Measurements from ENCODE around the gene ELAPOR1.
"Not testable (repeated sequence)": the region's sequence is repeated elsewhere in the genome, so short reads cannot be mapped to it uniquely, and the experiment has no call there.

The ELAPOR1 gene

GRCh38 chr1:109136766-109137165 is 22.9 kb downstream of the ELAPOR1 start:
- DNase-seq (ENCODE audit: low read depth in 3 of 3, low spot score in 1 of 3), result no peak

- no peak for DNase-seq (ENCODE audit: low read depth in 3 of 3, low spot score in 1 of 3)
These were observed 24.0 kb downstream of the ELAPOR1 start for GRCh38 chr1:109137958-109138357.

GRCh38 chr1:109138358-109138757 is 24.4 kb downstream of the ELAPOR1 start:
- no peak for DNase-seq (ENCODE audit: low read depth in 3 of 3, low spot score in 1 of 3)

- DNase-seq (ENCODE audit: low read depth in 3 of 3, low spot score in 1 of 3), result no peak
These were observed 26.5 kb downstream of the ELAPOR1 start for GRCh38 chr1:109140392-109140791.

GRCh38 chr1:109142260-109142659 is 28.3 kb downstream of the ELAPOR1 start:
- DNase-seq (ENCODE audit: low read depth in 3 of 3, low spot score in 1 of 3), result no peak

- not testable (repeated sequence) for DNase-seq (ENCODE audit: low read depth in 3 of 3, low spot score in 1 of 3)
These were observed 28.8 kb downstream of the ELAPOR1 start for GRCh38 chr1:109142725-109143124.

GRCh38 chr1:109148987-109149561 is 35.2 kb downstream of the ELAPOR1 start:
- no peak for DNase-seq (ENCODE audit: low read depth in 3 of 3, low spot score in 1 of 3)

GRCh38 chr1:109149874-109150601 is 36.1 kb downstream of the ELAPOR1 start:
- DNase-seq (ENCODE audit: low read depth in 3 of 3, low spot score in 1 of 3), result no peak

GRCh38 chr1:109151146-109151990 is 37.5 kb downstream of the ELAPOR1 start:
- DNase-seq (ENCODE audit: low read depth in 3 of 3, low spot score in 1 of 3), result no peak

GRCh38 chr1:109152196-109152595 is 38.3 kb downstream of the ELAPOR1 start:
- no peak for DNase-seq (ENCODE audit: low read depth in 3 of 3, low spot score in 1 of 3)

GRCh38 chr1:109156916-109157385 is 43.0 kb downstream of the ELAPOR1 start:
- no peak for DNase-seq (ENCODE audit: low read depth in 3 of 3, low spot score in 1 of 3)

- DNase-seq (ENCODE audit: low read depth in 3 of 3, low spot score in 1 of 3), result no peak
These were observed 44.5 kb downstream of the ELAPOR1 start for GRCh38 chr1:109158433-109158832.

GRCh38 chr1:109159326-109159725 is 45.4 kb downstream of the ELAPOR1 start:
- no peak for DNase-seq (ENCODE audit: low read depth in 3 of 3, low spot score in 1 of 3)

GRCh38 chr1:109160071-109160840 is 46.3 kb downstream of the ELAPOR1 start:
- no peak for DNase-seq (ENCODE audit: low read depth in 3 of 3, low spot score in 1 of 3)

GRCh38 chr1:109161858-109162606 is 48.1 kb downstream of the ELAPOR1 start:
- no peak for DNase-seq (ENCODE audit: low read depth in 3 of 3, low spot score in 1 of 3)

- no peak for DNase-seq (ENCODE audit: low read depth in 3 of 3, low spot score in 1 of 3)
These were observed 48.7 kb downstream of the ELAPOR1 start for GRCh38 chr1:109162626-109163025.

- no peak for DNase-seq (ENCODE audit: low read depth in 3 of 3, low spot score in 1 of 3)
These were observed 49.6 kb downstream of the ELAPOR1 start for GRCh38 chr1:109163551-109163950.
